ENCODE data around the gene CASP7. TPM values are rescaled to one million over a fixed set of nuclear protein-coding genes. Genes with fewer than 3 reads are reported as not detected.
A peak's percentile ranks its signal among the peaks of the same experiment; 100 is the strongest.

The CASP7 gene
- total RNA-seq, 4 donors from 2014 or later, result 47.9 to 144 (median 103) TPM

GRCh38 chr10:113706623-113707022, 26.9 kb downstream of the CASP7 start:
- H3K27me3 ChIP-seq, result no peaks in the 10 kb centered on the region
- TF ChIP-seq CTCF (IDR thresholded peaks at IDR 0.05) (no peak), POLR2A (IDR thresholded peaks at IDR 0.05) (no peak)
- DNase-seq, result no peak
- H3K36me3 ChIP-seq, result peaks cover 0 to 15% (median 0%) of the 10 kb centered on the region in 3 donors
- H3K27ac ChIP-seq, result no peak overlapping the region
- peaks cover 0 to 16% (median 0%) of the 10 kb centered on the region in 4 donors for H3K4me1 ChIP-seq
- H3K9me3 ChIP-seq, result no peaks in the 10 kb centered on the region
- no peak overlapping the region for H3K4me3 ChIP-seq

- TF ChIP-seq CTCF (IDR thresholded peaks at IDR 0.05) (no peak), POLR2A (IDR thresholded peaks at IDR 0.05) (no peak)
- Histone ChIP-seq H3K9me3 (no peaks in the 10 kb centered on the region), H3K36me3 (peaks cover 0 to 12% (median 0%) of the 10 kb centered on the region in 3 donors), H3K4me1 (peaks cover 0 to 16% (median 0%) of the 10 kb centered on the region in 4 donors), H3K27ac (no peak overlapping the region), H3K27me3 (no peaks in the 10 kb centered on the region), H3K4me3 (no peak overlapping the region)
- DNase-seq, result no peak
Observed at GRCh38 chr10:113708640-113709039, 28.9 kb downstream of the CASP7 start.

GRCh38 chr10:113709221-113709838, 29.6 kb downstream of the CASP7 start:
- H3K4me3 ChIP-seq, result no peak overlapping the region
- no peaks in the 10 kb centered on the region for H3K9me3 ChIP-seq
- peaks cover 0 to 5% (median 0%) of the 10 kb centered on the region in 3 donors for H3K36me3 ChIP-seq
- no peak for DNase-seq
- H3K27me3 ChIP-seq, result no peaks in the 10 kb centered on the region
- no peak for TF ChIP-seq POLR2A (IDR thresholded peaks at IDR 0.05)
- no peak for TF ChIP-seq CTCF (IDR thresholded peaks at IDR 0.05)
- H3K4me1 ChIP-seq, result peaks cover 0 to 21% (median 0%) of the 10 kb centered on the region in 4 donors
- peak overlapping the region in 1 of 4 donors; percentile 13 for H3K27ac ChIP-seq

GRCh38 chr10:113711142-113711541, 31.4 kb downstream of the CASP7 start:
- Histone ChIP-seq H3K4me3 (no peak overlapping the region), H3K36me3 (peaks cover 0 to 9% (median 0%) of the 10 kb centered on the region in 3 donors), H3K27ac (no peak overlapping the region), H3K4me1 (peaks cover 0 to 14% (median 0%) of the 10 kb centered on the region in 4 donors), H3K27me3 (no peaks in the 10 kb centered on the region), H3K9me3 (no peaks in the 10 kb centered on the region)
- TF ChIP-seq CTCF (IDR thresholded peaks at IDR 0.05) (no peak), POLR2A (IDR thresholded peaks at IDR 0.05) (no peak)
- no peak for DNase-seq

- Histone ChIP-seq H3K27ac (no peak overlapping the region), H3K27me3 (no peaks in the 10 kb centered on the region), H3K9me3 (no peaks in the 10 kb centered on the region), H3K36me3 (peaks cover 0 to 9% (median 0%) of the 10 kb centered on the region in 3 donors), H3K4me3 (no peak overlapping the region), H3K4me1 (peaks cover 0 to 14% (median 0%) of the 10 kb centered on the region in 4 donors)
- TF ChIP-seq CTCF (IDR thresholded peaks at IDR 0.05), result no peak
- no peak for TF ChIP-seq POLR2A (IDR thresholded peaks at IDR 0.05)
- DNase-seq, result no peak
Observed at GRCh38 chr10:113712024-113712423, 32.3 kb downstream of the CASP7 start.

Data from Peyer's patch (tissue), 4 donors.